Measurements from ENCODE around the gene GLYATL3.
A peak's percentile ranks its signal among the peaks of the same experiment; 100 is the strongest.

The GLYATL3 gene

DNA sequence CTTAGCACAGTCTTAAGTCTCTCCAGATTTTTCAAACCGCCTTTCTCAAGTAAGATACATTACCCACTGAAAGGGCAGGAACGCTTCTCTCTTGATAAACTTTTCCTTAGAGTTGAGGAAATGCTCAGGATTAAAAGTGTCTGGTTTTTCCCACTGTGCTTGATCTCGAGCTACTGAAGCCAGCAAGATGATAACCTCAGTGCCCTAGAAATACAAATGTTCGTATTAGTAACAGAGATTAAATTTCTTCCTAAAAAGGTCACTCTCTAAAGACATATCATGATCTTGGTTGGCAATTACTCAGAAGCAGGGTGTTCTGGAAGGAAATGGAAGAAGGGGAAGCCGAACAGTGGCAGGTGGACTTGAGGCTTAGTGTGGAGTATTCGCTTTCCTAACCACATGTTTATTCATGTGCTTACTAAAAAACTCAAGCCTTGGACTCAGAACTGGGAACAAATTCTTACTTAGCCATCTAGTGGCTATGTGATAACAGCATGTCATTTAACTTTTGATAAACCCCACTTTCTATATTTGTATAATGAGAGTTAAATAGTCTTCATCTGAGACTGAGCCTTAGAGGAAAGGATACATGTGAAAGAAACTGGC, 70.9 kb downstream of the GLYATL3 start:
- H3K9me3 ChIP-seq (ENCODE audit: insufficient read depth, low read depth, low read length), result no peaks in the 10 kb centered on the region
- H4K20me1 ChIP-seq (ENCODE audit: insufficient read depth, low read length, poor library complexity, severe bottlenecking), result no peaks in the 10 kb centered on the region
- H3K4me3 ChIP-seq (ENCODE audit: low read length, poor library complexity, severe bottlenecking), result no peak overlapping the region
- H3K27me3 ChIP-seq (ENCODE audit: insufficient read depth, low read length, poor library complexity, severe bottlenecking), result no peaks in the 10 kb centered on the region
- H3K4me2 ChIP-seq (ENCODE audit: low read depth, low read length, poor library complexity, severe bottlenecking), result no peak overlapping the region
- no peaks in the 10 kb centered on the region for H3K4me1 ChIP-seq (ENCODE audit: insufficient read depth, low read length, poor library complexity, severe bottlenecking)
- no peaks in the 10 kb centered on the region for H3K9me2 ChIP-seq (replicated peaks; ENCODE audit: low read depth, low read length)
- H3K79me2 ChIP-seq (ENCODE audit: insufficient read depth, low read length), result no peaks in the 10 kb centered on the region
- no peaks in the 10 kb centered on the region for H3K36me3 ChIP-seq (ENCODE audit: insufficient read depth, low read length)
- no peaks in the 10 kb centered on the region for H3F3A ChIP-seq (ENCODE audit: low read depth)
- H3K9ac ChIP-seq (ENCODE audit: low read depth, low read length, poor library complexity, severe bottlenecking), result no peak overlapping the region
- no peak for TF ChIP-seq EZH2phosphoT487 (IDR thresholded peaks at IDR 0.05; ENCODE audit: borderline replicate concordance)
- TF ChIP-seq, protein P1, sequence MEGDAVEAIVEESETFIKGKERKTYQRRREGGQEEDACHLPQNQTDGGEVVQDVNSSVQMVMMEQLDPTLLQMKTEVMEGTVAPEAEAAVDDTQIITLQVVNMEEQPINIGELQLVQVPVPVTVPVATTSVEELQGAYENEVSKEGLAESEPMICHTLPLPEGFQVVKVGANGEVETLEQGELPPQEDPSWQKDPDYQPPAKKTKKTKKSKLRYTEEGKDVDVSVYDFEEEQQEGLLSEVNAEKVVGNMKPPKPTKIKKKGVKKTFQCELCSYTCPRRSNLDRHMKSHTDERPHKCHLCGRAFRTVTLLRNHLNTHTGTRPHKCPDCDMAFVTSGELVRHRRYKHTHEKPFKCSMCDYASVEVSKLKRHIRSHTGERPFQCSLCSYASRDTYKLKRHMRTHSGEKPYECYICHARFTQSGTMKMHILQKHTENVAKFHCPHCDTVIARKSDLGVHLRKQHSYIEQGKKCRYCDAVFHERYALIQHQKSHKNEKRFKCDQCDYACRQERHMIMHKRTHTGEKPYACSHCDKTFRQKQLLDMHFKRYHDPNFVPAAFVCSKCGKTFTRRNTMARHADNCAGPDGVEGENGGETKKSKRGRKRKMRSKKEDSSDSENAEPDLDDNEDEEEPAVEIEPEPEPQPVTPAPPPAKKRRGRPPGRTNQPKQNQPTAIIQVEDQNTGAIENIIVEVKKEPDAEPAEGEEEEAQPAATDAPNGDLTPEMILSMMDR (conservative IDR thresholded peaks at IDR 0.05; ENCODE audit: low read length), result 0 out of 2 replicates have a peak, but pooled peaks have one; percentile 16
- H2AFZ ChIP-seq (ENCODE audit: low read length), result no peak overlapping the region

DNA sequence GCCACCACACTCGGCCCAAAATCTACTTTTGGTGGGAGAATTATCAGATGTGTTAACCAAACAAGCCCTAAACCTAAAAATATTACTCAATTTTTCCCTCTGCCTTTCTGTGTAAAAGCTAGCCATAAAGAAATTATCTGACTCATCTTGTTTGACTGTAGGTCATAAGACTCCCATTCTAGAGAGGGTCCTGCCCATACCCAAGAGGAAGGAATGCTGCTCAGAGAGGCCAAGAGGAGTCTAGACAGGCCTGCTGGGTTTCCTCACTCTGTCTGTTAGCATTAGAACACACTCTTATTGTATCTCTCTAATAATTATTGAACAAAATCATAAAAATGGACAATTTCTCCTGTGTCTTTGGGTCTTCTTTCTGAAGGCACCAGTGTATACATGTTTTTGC, 76.9 kb downstream of the GLYATL3 start:
- H3F3A ChIP-seq (ENCODE audit: low read depth), result no peaks in the 10 kb centered on the region
- no peaks in the 10 kb centered on the region for H3K9me3 ChIP-seq (ENCODE audit: insufficient read depth, low read depth, low read length)
- H3K4me1 ChIP-seq (ENCODE audit: insufficient read depth, low read length, poor library complexity, severe bottlenecking), result no peaks in the 10 kb centered on the region
- no peak overlapping the region for H3K4me3 ChIP-seq (ENCODE audit: low read length, poor library complexity, severe bottlenecking)
- H3K9ac ChIP-seq (ENCODE audit: low read depth, low read length, poor library complexity, severe bottlenecking), result no peak overlapping the region
- no peaks in the 10 kb centered on the region for H3K36me3 ChIP-seq (ENCODE audit: insufficient read depth, low read length)
- TF ChIP-seq EZH2phosphoT487 (IDR thresholded peaks at IDR 0.05; ENCODE audit: borderline replicate concordance), result no peak
- TF ChIP-seq, protein P1 (conservative IDR thresholded peaks at IDR 0.05; ENCODE audit: low read length), result no peak
- no peak overlapping the region for H3K4me2 ChIP-seq (ENCODE audit: low read depth, low read length, poor library complexity, severe bottlenecking)
- no peak overlapping the region for H2AFZ ChIP-seq (ENCODE audit: low read length)
- H4K20me1 ChIP-seq (ENCODE audit: insufficient read depth, low read length, poor library complexity, severe bottlenecking), result no peaks in the 10 kb centered on the region
- no peaks in the 10 kb centered on the region for H3K27me3 ChIP-seq (ENCODE audit: insufficient read depth, low read length, poor library complexity, severe bottlenecking)
- no peaks in the 10 kb centered on the region for H3K79me2 ChIP-seq (ENCODE audit: insufficient read depth, low read length)
- no peaks in the 10 kb centered on the region for H3K9me2 ChIP-seq (replicated peaks; ENCODE audit: low read depth, low read length)
